Measurements from ENCODE around the gene SNTG2. TPM values are rescaled to one million over a fixed set of nuclear protein-coding genes. Genes with fewer than 3 reads are reported as not detected.

The SNTG2 gene
- total RNA-seq, 2 donors from 2014 or later, result 4.1 to 11.9 TPM

GRCh38 chr2:920573-920972 is 30.1 kb upstream of the SNTG2 start:
- Mint-ChIP-seq H3K27me3 (ENCODE audit: insufficient read depth) (peaks cover 2% of the 10 kb centered on the region), H3K4me3 (no peak overlapping the region), H3K4me1 (peaks cover 15% of the 10 kb centered on the region), H3K27ac (no peak overlapping the region), H3K36me3 (ENCODE audit: low read depth) (no peaks in the 10 kb centered on the region), H3K9me3 (no peaks in the 10 kb centered on the region)
- Histone ChIP-seq H3K27ac (ENCODE audit: low read depth, low read length) (no peak overlapping the region), H3K9me3 (ENCODE audit: control insufficient read depth, low read length) (no peaks in the 10 kb centered on the region), H3K9ac (ENCODE audit: extremely low read depth, low read length, poor library complexity, severe bottlenecking) (no peak overlapping the region), H3K4me3 (ENCODE audit: low read length) (no peak overlapping the region), H3K36me3 (ENCODE audit: control insufficient read depth, insufficient read depth, low read length) (no peaks in the 10 kb centered on the region), H3K27me3 (ENCODE audit: control insufficient read depth, insufficient read depth, low read length, poor library complexity, severe bottlenecking) (no peaks in the 10 kb centered on the region), H3K4me1 (ENCODE audit: control insufficient read depth, insufficient read depth, low read length) (no peaks in the 10 kb centered on the region)
- TF ChIP-seq CTCF (conservative IDR thresholded peaks at IDR 0.05), result no peak
- DNase-seq, result no peak
- WGBS, 2 experiments (ENCODE audit: insufficient coverage in 1 of 2, insufficient read length in 1 of 2), result 90 to 91% methylated on average over 4 to 11 of the region's 11 CpGs

- H3K27me3 Mint-ChIP-seq (ENCODE audit: insufficient read depth), result no peaks in the 10 kb centered on the region
- no peak for DNase-seq
- no peak overlapping the region for H3K27ac Mint-ChIP-seq
- no peaks in the 10 kb centered on the region for H3K36me3 Mint-ChIP-seq (ENCODE audit: low read depth)
- Histone ChIP-seq H3K27me3 (ENCODE audit: control insufficient read depth, insufficient read depth, low read length, poor library complexity, severe bottlenecking) (no peaks in the 10 kb centered on the region), H3K9ac (ENCODE audit: extremely low read depth, low read length, poor library complexity, severe bottlenecking) (no peak overlapping the region), H3K4me1 (ENCODE audit: control insufficient read depth, insufficient read depth, low read length) (no peaks in the 10 kb centered on the region), H3K36me3 (ENCODE audit: control insufficient read depth, insufficient read depth, low read length) (no peaks in the 10 kb centered on the region), H3K4me3 (ENCODE audit: low read length) (no peak overlapping the region), H3K9me3 (ENCODE audit: control insufficient read depth, low read length) (no peaks in the 10 kb centered on the region), H3K27ac (ENCODE audit: low read depth, low read length) (no peak overlapping the region)
- no peak overlapping the region for H3K4me3 Mint-ChIP-seq
- peaks cover 18% of the 10 kb centered on the region for H3K4me1 Mint-ChIP-seq
- no peak for TF ChIP-seq CTCF (conservative IDR thresholded peaks at IDR 0.05)
- WGBS, 2 experiments (ENCODE audit: insufficient coverage in 1 of 2, insufficient read length in 1 of 2), result 93 to 97% methylated on average over 13 of the region's 13 CpGs
- no peaks in the 10 kb centered on the region for H3K9me3 Mint-ChIP-seq
These were observed 29.6 kb upstream of the SNTG2 start for GRCh38 chr2:920999-921398.

GRCh38 chr2:922185-922584 is 28.5 kb upstream of the SNTG2 start:
- Mint-ChIP-seq H3K36me3 (ENCODE audit: low read depth) (no peaks in the 10 kb centered on the region), H3K9me3 (peaks cover 9% of the 10 kb centered on the region), H3K27ac (no peak overlapping the region), H3K4me3 (no peak overlapping the region), H3K27me3 (ENCODE audit: insufficient read depth) (no peaks in the 10 kb centered on the region), H3K4me1 (peaks cover 18% of the 10 kb centered on the region)
- Histone ChIP-seq H3K27ac (ENCODE audit: low read depth, low read length) (no peak overlapping the region), H3K36me3 (ENCODE audit: control insufficient read depth, insufficient read depth, low read length) (no peaks in the 10 kb centered on the region), H3K9me3 (ENCODE audit: control insufficient read depth, low read length) (no peaks in the 10 kb centered on the region), H3K27me3 (ENCODE audit: control insufficient read depth, insufficient read depth, low read length, poor library complexity, severe bottlenecking) (no peaks in the 10 kb centered on the region), H3K4me1 (ENCODE audit: control insufficient read depth, insufficient read depth, low read length) (no peaks in the 10 kb centered on the region), H3K4me3 (ENCODE audit: low read length) (no peak overlapping the region), H3K9ac (ENCODE audit: extremely low read depth, low read length, poor library complexity, severe bottlenecking) (no peak overlapping the region)
- 88 to 100% methylated on average over 4 to 10 of the region's 10 CpGs for WGBS, 2 experiments (ENCODE audit: insufficient coverage in 1 of 2, insufficient read length in 1 of 2)
- no peak for TF ChIP-seq CTCF (conservative IDR thresholded peaks at IDR 0.05)
- DNase-seq, result no peak

Data from endodermal cell (in vitro differentiated cells).